NCI-H2227 treated with DMSO at 0.1 percent for 48 hours (cell line): Measurements from ENCODE around the gene GGT5.
"Not testable (repeated sequence)": the region's sequence is repeated elsewhere in the genome, so short reads cannot be mapped to it uniquely, and the experiment has no call there.

ENCODE experiments used
- DNase-seq: peaks from one replicate; lab custom pipeline; 2025; lab: John Stamatoyannopoulos, UW

GGT5 gene, protein sequence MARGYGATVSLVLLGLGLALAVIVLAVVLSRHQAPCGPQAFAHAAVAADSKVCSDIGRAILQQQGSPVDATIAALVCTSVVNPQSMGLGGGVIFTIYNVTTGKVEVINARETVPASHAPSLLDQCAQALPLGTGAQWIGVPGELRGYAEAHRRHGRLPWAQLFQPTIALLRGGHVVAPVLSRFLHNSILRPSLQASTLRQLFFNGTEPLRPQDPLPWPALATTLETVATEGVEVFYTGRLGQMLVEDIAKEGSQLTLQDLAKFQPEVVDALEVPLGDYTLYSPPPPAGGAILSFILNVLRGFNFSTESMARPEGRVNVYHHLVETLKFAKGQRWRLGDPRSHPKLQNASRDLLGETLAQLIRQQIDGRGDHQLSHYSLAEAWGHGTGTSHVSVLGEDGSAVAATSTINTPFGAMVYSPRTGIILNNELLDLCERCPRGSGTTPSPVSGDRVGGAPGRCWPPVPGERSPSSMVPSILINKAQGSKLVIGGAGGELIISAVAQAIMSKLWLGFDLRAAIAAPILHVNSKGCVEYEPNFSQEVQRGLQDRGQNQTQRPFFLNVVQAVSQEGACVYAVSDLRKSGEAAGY

DNA sequence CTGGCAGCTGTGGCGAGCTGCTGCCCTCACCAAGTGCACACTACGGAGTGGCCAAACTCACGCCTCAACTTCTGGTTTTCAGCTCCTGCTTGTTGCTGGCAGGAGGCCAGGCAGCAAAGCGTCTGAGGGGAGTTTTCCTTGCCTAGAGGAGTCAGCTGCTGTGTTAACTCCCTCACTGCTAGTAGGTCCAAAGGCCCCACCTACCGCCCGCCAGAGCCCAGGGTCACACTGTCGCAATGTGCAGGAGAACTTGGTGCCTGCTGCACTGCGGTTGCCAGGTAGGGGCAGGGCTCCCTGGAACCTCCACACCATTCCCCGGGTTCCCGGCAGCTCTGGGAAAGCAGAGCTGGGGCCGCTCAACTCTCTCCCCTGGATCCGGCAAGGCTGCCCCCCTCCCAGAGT is at the start of gene GGT5:
Gene GGT5 (minus strand): TSS at position 53 of the 402 bp plus-strand sequence. CDS start 357 bp downstream, outside the sequence.
- DNase-seq: not testable (repeated sequence)

DNA sequence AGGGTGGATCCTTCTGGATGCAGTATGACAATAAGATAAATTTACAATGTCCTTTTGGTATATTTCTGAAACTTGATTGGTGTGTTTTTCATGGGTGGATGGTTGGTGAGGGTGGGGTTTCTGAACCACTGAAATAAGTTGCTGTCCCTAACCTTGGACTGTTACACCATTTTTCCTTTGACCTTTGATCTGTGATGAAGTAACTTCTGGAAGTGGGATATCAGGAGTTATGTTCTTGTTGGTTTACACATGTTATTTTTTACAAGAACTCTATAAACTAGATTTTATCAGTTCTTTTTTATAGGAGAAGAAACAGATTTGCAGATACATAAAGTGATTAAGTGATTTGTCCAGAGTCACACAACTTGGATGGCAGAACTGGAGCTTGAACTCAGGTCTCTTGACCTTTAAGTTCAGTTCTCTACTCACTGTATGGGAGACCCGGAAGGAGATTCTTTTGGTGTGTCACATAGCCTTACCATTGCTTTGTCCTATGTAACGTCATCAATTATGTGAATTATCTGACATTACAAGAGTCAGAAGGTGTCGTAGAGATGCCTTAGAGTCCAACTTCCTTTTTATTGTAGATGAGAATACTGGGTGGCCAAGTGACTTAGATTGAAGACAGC is 47.4 kb upstream of the GGT5 start:
- DNase-seq: not testable (repeated sequence)

DNA sequence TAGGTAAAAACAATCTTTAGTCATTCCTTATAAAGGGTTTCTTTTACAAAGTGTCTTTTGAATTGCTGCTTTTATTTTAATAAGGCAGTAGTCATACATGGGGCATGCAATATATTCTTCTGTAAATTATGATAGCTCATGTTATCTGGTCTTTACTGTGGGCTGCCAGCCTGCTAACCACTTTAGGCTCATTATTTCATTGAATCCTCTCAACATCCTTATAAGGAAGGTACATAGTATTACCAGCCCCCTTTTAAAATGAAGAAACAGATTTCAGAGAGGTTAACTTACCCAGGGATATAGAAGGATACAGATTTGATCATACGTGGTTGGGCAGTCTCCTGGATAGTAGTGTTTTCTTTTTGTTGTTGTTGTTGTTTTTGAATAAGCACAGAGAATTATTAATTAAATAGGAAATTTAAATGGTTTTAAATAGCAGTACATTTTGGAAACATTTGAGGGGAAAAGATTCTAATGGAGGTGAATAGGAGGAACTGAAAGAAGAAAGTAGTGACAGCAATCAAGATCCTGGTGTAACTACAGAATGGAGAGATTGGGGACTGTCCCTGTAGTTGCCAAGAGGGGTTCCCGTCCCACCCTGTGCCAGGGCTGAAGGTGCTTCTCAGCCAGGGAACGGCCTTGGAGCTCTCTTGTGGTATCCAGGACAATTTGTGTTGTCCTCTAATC is 46.8 kb upstream of the GGT5 start:
- peak; percentile 10 for DNase-seq

DNA sequence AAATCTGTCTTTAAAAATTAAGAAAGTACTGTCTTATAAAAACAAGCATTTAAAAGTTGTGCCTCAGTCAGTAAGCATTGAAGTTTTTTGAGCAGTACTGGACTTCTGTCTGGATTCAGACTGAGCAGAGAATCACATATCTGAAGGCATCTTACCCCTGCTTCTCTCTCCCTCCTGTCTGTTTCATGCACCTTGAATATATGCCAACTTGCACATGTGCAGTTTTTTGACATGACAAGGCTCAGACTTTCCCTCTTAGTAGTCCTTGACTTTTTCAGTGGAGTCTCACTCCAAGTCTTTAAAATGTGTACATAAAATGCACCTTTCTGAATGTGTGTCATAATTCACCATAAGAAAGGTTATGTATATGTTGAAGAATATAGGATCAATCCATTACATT is 45.6 kb upstream of the GGT5 start:
- DNase-seq: no peak

DNA sequence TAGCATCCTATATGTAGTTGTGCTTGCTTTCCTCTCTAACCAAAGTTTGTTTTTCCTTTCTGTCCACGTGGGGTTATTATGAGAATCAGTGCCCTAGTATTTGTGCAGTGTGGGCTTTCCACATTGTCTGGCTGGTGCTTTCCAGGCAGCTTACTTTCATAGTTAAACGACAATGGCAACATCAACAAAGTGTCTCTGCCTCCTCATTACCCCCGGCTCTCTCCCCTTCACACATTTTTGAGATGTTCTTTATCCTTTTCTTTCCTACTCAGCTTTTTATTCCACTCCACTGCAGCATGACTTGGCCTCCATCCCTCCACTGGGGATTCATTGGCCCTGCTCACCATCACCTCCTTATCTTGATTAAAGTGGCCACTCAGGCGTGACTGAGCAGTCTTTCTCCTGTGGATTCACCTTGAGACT is 44.9 kb upstream of the GGT5 start:
- DNase-seq: no peak

DNA sequence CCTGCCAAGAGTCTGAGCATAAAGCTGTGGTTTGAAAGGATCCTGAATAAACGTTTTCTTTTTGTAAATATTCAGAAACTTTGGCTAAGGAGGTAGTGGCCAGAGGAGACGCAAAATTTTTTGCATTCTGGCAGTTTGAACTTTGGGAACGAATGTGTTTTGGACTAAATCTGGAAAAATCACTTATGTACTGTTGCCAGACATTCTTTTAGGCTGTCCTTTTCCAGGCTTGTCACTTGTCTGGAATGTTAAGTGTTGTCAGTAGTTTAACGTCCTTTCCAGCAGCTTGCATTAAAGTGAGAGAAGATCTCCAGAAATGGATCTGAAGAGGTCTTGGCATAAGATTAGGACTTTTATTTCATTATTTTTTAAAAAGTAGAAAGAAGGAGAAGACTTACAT is 44.2 kb upstream of the GGT5 start:
- no peak for DNase-seq

DNA sequence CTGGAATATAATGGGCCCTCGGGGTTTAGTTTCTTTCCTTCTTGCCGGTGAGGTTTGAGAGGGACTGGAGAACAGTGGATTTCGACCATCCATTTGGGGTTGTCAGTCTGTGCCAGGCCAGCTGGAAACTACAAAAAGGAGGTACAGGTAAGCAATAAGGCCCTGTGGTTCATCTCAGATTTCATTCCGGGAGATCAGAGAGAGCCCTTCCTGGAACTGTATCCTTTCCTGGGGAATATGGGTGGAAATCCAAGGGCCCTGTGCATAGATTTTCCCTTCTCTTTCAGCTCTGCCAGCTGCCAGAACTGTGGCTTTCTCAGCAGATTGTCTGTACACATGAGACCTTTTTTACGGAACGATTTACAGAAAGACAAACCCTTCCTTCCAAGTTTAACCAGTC is 42.9 kb upstream of the GGT5 start:
- not testable (repeated sequence) for DNase-seq

DNA sequence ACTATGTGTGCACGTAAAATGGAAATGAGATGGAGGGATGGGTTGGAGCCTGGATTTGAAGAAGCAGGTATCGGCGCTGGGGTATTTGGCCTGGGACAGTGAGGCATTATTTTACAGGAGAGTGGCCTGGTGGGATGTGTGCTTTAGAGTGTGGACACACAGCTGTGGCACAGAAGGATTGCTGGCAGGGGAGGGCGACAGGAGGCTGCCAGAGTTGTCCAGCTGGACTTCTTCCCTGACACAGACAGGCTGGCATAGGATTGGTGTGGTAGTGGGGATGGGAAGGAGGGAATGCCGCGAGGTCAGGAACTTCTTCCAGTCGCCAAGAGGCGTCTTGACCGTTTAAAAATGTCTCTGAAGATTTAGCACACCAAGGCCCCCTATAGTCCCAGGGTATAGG is 42.3 kb upstream of the GGT5 start:
- DNase-seq: not testable (repeated sequence)

DNA sequence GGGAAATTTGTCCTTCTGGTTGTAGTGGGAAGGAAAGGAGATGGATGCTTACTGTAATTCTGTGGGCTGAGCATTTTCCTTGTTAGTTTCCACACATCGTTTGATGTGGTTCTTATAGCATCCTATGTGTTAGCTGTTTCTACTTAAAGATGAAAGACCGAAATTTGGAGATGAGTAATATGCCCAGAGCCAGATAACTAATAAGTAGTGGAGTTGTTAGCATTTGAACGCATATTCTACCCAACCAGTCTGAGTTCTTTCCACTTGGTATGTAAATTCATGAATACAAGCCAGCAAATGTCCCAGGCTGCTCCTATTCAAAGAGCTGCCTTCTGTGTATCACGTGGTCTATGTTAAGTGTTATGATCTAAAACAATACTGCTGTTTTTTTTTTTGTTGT is 40.4 kb upstream of the GGT5 start:
- DNase-seq: no peak

DNA sequence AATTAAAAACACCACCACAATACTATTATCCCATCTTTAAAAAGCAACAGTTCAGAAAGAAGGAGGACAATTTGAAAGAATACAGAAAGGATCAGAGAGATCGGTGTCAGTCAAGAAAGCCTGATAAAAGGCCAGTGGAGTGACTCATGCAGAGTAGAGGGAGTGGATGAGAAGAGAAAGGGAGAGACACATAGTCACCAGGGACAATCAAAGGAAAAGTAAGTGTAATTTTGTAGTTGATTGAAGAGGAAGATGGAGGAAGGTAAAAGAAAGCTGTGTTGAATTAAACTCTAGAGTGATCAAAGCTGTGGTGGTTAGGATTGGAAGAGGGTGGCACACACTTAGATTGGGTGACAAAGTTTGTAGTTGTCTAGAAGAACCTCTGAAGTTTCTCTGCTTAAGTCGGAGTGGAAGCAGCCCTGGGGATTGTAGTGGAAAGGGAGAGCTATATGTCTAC is 39.9 kb upstream of the GGT5 start:
- DNase-seq: no peak

DNA sequence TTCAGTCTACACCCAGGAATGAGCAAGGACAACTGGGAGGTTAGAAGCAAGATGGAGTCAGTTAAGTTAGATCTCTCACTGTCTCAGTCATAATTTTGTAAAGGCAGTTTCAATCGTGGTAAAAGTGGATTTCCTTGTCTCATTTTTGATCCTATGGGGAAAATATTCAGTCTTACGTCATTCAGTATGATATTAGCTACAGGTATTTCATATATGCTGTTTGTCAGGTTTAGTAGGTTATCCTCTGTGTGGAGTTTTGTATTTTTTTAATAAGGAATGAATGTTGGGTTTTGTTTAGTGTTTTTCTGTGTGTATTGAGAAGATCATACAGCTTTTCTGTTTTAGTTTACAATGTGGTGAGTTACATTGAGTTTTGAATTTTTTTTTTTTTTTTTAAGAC is 37.5 kb upstream of the GGT5 start:
- DNase-seq: no peak

DNA sequence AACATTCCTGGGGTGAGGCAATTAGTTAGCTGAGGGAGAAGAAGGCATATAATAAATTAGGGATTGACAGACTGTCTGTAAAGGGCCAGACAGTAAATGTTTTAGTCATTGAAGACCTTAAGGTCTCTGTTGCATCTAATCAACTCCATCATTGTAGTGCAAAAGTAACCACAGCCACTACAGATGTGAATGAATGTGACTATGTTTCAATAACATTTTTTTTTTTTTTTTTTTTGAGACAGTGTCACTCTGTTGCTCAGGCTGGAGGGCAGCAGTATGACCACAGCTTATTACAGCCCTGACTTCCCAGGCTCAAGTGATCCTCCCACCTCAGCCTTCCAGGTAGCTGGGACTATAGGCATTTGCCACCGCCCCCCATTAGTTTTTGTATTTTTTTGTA is 35.5 kb upstream of the GGT5 start:
- not testable (repeated sequence) for DNase-seq

DNA sequence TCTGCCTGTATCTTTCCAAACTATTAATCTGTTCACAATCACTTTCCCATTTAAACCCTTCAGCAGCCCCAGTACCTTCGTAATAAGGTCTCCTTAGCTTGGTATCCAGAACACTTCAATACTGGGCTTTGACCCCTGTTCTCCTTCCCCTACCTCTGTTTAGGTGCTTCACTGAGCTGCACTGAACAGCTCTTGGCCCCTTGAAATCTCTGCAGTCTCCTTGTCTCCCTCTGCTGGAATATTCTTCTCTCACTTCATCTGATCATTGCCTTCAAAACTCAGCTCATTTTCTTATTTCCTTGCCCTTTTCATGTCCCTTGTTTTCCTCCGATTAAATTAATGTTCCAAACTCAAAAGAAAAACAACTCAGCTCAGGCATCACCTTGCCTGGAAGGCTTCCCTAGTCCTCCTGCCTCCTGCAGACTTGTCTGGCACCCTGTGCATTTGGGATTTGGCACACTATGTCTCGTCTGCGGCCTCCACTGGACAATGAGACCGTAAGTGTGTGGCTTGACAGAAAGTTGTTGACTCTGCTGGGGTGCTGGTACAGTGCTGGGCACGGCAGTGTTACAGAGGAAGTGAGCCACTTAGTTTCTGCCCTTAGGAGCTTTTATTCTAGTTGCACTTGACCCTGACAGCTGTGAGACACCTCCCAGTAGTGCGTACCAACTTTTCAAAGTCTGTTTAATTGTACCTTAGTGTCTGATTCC is 30.0 kb upstream of the GGT5 start:
- not testable (repeated sequence) for DNase-seq

DNA sequence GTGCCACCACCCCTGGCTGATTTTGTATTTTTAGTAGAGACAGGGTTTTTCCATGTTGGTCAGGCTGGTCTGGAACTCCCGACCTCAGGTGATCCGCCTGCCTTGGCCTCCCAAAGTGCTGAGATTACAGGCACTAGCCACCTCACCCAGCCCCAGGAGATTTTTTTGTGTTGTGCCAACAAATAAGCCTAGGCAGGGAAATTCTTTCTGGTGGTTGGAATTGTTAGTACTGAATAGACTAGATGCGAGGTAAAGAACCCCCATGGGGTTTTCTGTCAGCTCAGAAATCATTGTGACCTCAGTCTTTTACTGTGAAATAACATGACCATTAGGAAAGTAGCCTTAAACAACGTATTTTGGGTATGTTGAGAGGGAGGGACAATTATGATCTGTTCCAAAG is 29.0 kb upstream of the GGT5 start:
- DNase-seq: not testable (repeated sequence)

DNA sequence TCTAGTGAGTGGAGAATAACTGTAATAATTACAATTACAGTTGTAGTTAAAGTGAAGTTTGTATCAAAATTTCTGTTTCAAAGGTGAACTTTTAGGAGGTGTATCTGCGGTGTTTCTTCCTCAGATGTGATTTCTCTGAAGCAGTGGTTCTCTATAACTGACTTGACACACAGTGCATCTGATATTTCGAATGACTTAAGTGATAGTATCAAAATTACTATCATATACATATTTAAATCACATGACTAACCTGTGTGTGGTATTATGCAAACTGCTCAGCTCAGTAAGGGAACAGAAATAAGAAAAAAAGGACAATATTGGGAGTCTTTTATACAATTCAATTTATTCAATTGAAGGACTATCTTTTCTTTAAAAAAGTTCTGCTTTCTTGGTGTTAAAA is 28.1 kb upstream of the GGT5 start:
- DNase-seq: not testable (repeated sequence)

DNA sequence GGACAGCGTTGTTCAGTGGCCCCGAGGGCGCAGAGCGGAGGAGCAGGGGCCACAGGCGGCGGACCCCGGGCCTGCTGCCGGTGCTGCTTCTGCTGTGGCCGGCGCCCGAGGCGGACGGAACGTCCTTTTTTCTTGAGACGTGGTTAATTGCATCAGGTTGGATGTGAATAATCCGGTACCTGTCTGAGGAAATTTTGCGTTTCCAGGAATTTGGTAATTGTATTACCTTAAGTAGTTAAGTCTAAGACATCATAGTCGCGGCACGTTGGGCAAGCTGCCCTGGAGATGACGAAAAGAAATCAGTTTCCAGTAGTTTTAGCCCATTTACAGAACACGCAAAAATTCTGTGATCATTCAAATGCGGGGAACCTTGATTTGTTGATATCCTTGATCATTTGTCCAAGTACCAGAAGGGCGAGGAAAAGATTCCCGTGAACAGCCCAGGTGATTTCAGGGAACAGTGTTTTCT is 26.5 kb upstream of the GGT5 start:
- no peak for DNase-seq

DNA sequence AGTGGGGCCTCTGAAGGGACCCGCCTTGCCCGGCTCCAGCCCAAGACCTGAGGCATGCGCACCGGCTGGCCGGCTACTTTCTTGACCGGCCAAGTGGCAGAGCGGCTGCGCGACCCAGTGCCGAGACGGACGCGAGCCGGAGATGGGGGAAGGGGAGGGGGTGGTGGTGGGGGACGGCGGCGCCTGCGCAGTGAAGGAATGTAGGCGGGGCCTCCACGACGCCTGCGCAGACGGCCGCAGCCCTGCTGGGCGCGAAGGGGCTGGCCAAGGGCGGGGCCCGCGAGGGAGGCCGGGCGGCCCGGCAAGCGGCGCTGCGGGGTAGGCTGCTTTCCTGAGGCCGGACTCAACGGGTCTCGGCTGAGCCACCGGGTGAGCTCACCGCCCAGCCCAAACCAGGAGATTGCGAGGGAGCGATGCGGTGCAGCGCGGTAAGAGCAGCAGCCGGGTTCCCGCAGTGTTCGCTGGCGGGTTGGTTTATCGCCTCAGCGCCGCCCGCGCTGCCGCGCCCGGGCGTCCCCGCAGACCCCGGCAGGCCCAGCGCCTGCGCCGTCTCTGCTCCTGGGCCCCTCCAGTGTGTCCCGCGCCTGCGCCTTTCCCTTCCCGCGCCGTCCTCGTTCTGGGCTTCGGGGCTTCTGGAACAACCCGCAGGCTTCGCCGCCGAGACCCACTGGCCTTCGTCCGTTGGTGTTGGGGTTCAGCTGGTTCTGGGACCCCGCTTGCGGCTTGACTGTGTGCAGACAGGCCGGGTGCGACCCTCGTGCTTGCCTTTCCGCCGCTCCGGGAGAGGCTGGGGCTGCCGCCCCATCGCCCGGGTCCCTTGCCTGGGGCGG is 25.9 kb upstream of the GGT5 start, which contains the start of gene SPECC1L:
Gene SPECC1L (plus strand): TSS at position 276 of the 830 bp plus-strand sequence. CDS start 31,401 bp downstream, outside the sequence.
- peak; percentile 86 for DNase-seq

DNA sequence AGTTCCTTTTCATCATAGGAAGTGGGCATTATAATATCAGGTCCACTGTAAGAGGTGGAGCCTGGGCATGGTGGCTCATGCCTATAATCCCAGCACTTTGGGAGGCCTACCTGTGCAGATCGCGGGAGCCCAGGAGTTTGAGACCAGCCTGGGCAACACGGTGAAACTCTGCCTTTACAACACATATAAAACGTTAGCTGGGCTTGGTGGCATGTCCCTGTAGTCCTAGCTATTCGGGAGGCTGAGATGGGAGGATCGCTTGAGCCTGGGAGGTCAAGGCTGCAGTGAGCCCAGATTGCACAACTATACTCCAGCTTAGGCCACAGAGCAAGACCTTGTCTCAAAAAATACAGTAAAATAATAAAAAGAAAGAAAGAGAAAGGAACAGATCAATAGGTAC is 21.6 kb upstream of the GGT5 start:
- DNase-seq: not testable (repeated sequence)

DNA sequence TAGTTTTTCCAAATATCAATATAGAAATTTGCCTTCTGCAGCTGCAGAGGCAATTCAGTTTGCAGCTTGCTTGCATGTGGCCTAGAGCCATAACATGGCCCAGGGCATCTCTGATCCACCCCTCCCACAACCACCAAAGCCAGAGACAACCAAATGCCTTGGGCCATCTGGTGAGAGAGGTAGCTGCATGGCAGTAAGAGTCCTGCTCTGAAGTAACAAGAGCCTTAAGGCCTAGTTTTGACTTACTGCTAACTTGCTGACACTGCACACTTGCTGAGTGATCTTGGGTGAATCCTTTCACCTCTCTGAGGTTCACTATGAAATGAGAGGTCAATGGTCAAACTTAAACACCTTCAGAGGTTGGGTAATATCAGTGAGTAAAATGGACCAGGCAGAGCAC is 20.9 kb upstream of the GGT5 start:
- no peak for DNase-seq

DNA sequence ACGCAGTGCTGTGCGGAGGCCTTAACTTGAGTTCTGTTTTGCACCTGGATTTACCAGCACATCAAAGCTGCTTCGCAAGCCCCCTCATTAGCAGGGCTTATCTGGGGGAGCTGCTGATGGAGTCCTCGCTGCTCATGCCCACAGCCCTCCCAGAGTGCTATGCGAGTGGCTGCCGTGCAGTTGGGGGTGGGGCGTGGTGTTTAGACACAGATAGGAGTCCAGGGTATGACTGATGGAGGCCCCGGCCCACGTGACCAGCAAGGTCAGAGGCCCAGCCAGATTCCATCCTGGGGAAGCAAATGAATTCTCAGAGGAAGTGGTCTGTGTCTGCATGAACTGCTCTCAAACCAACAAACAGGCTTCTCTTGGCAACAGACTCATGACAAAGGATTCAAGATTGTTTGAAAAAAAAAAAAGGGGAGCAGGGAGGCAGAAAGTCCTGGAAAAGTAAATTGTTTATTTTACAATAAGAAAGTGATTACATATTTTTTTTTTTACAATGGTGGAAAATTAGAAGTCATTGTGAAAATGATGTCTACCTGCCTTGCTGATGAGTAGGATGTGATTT is 19.5 kb upstream of the GGT5 start:
- DNase-seq: not testable (repeated sequence)
